Measurements from ENCODE around the gene KRT4.
"Not testable (repeated sequence)": the region's sequence is repeated elsewhere in the genome, so short reads cannot be mapped to it uniquely, and the experiment has no call there.

Gene KRT4

GRCh38 chr12:52796429-52796794, 17.5 kb downstream of the KRT4 start:
- H3K27ac Mint-ChIP-seq, result no peak overlapping the region
- no peaks in the 10 kb centered on the region for H3K36me3 Mint-ChIP-seq (ENCODE audit: low read depth)
- no peak for TF ChIP-seq CTCF (IDR thresholded peaks at IDR 0.05)
- no peak overlapping the region for H3K4me3 Mint-ChIP-seq
- no peaks in the 10 kb centered on the region for H3K4me1 Mint-ChIP-seq
- no peak for DNase-seq
- H3K27me3 Mint-ChIP-seq (ENCODE audit: low read depth, poor library complexity), result peaks cover 29% of the 10 kb centered on the region
- no peaks in the 10 kb centered on the region for H3K9me3 Mint-ChIP-seq

GRCh38 chr12:52795694-52796428, 18.1 kb downstream of the KRT4 start, which contains the start of gene KRT3:
Gene KRT3 (minus strand): TSS chr12:52796117. CDS start chr12:52796042, 75 bp downstream.
- Mint-ChIP-seq H3K36me3 (ENCODE audit: low read depth) (no peaks in the 10 kb centered on the region), H3K27ac (no peak within 1 kb of the TSS), H3K9me3 (no peaks in the 10 kb centered on the region), H3K4me3 (no peak within 1 kb of the TSS), H3K27me3 (ENCODE audit: low read depth, poor library complexity) (peaks cover 26% of the 10 kb centered on the region), H3K4me1 (no peaks in the 10 kb centered on the region)
- no peak for DNase-seq
- TF ChIP-seq CTCF (IDR thresholded peaks at IDR 0.05), result no peak

GRCh38 chr12:52795332-52795674, 18.6 kb downstream of the KRT4 start:
- not testable (repeated sequence) for H3K27ac Mint-ChIP-seq; H3K4me3 Mint-ChIP-seq; H3K9me3 Mint-ChIP-seq; DNase-seq; H3K36me3 Mint-ChIP-seq (ENCODE audit: low read depth); H3K4me1 Mint-ChIP-seq
- peaks cover 32% of the 10 kb centered on the region for H3K27me3 Mint-ChIP-seq (ENCODE audit: low read depth, poor library complexity)

GRCh38 chr12:52794479-52795331, 19.2 kb downstream of the KRT4 start:
- no peaks in the 10 kb centered on the region for H3K9me3 Mint-ChIP-seq
- no peak overlapping the region for H3K27ac Mint-ChIP-seq
- H3K36me3 Mint-ChIP-seq (ENCODE audit: low read depth), result no peaks in the 10 kb centered on the region
- TF ChIP-seq CTCF (IDR thresholded peaks at IDR 0.05), result no peak
- no peak for DNase-seq
- H3K4me3 Mint-ChIP-seq, result no peak overlapping the region
- no peaks in the 10 kb centered on the region for H3K4me1 Mint-ChIP-seq
- peaks cover 38% of the 10 kb centered on the region for H3K27me3 Mint-ChIP-seq (ENCODE audit: low read depth, poor library complexity)

GRCh38 chr12:52792185-52793029, 21.5 kb downstream of the KRT4 start:
- Mint-ChIP-seq H3K27ac (no peak overlapping the region), H3K9me3 (no peaks in the 10 kb centered on the region), H3K36me3 (ENCODE audit: low read depth) (no peaks in the 10 kb centered on the region), H3K4me3 (no peak overlapping the region), H3K27me3 (ENCODE audit: low read depth, poor library complexity) (peaks cover 49% of the 10 kb centered on the region), H3K4me1 (no peaks in the 10 kb centered on the region)
- TF ChIP-seq CTCF (IDR thresholded peaks at IDR 0.05), result no peak
- no peak for DNase-seq

Data from nephron progenitor cell (in vitro differentiated cells).